Right lobe of liver (tissue), 6 donors: ENCODE measurements around the gene SHROOM2. TPM values are rescaled to one million over a fixed set of nuclear protein-coding genes. Genes with fewer than 3 reads are reported as not detected.
"Not testable (repeated sequence)": the region's sequence is repeated elsewhere in the genome, so short reads cannot be mapped to it uniquely, and the experiment has no call there.

Experiments used
- ATAC-seq, 4 donors: fragments of 200-7000 bp; cut with Tn5 transposase; one replicate each; pipeline ENCODE4 v1.9.1; 2020; ENCODE audit warnings: mild to moderate bottlenecking in 4 of 4, moderate library complexity in 4 of 4
- DNase-seq, 3 donors: peaks; one replicate each; pipeline ENCODE4 v3.0.0-alpha.2; 2020
- H3K27ac ChIP-seq, 3 donors: fragments of 200-600 bp; one replicate each; pipeline ENCODE4 v1.8.0; 2022
- H3K27me3 ChIP-seq, 2 donors: fragments of 200-600 bp; one replicate each; pipeline ENCODE4 v1.8.0; 2022
- H3K36me3 ChIP-seq, 4 donors: fragments of 200-600 bp; sonication (generic) in 1 of 4; one replicate each; pipeline versions ENCODE4 v1.5.1 to v1.8.0; 2017 to 2022; ENCODE audit warnings: control low read depth in 1 of 4
- H3K4me1 ChIP-seq, 4 donors: fragments of 200-600 bp; sonication (generic) in 1 of 4; one replicate each; pipeline versions ENCODE4 v1.5.1 to v1.8.0; 2017 to 2022; ENCODE audit warnings: control low read depth in 1 of 4
- H3K4me3 ChIP-seq, 3 donors: fragments of 200-600 bp; one replicate each; pipeline ENCODE4 v1.8.0; 2022
- H3K9me3 ChIP-seq, 4 donors: fragments of 200-600 bp; sonication (generic) in 1 of 4; one replicate each; pipeline versions ENCODE4 v1.5.1 to v1.8.0; 2017 to 2022; ENCODE audit warnings: control low read depth in 1 of 4
- CTCF ChIP-seq, 4 donors: fragments of 200-600 bp in 3 of 4; fragments of 450-650 bp in 1 of 4; IDR thresholded peaks; one replicate each; pipeline versions ENCODE4 v1.5.1 to v1.8.0; 2016 to 2022; ENCODE audit warnings: antibody characterized with exemption in 4 of 4, mild to moderate bottlenecking in 2 of 4
- POLR2A ChIP-seq: fragments of 450-650 bp; IDR thresholded peaks from one replicate; pipeline ENCODE4 v1.6.1; 2017; ENCODE audit warnings: antibody characterized with exemption, mild to moderate bottlenecking
- whole genome bisulfite sequencing: methylation state at CpG from one replicate; pipeline ENCODE4 v1.1.6; 2018; ENCODE audit warnings: low coverage, low lambda C conversion rate; ENCODE audit not compliant: insufficient coverage; ENCODE audit errors: missing lambda C conversion rate; 5-methylcytosine and 5-hydroxymethylcytosine counted together
- intact Hi-C, 2 donors: fragments of 100-400 bp; cut with DNase I; formaldehyde crosslinking; loops; one replicate each; pipeline versions ENCODE4 v1.11.2 to v1.14.1; 2022
- total RNA-seq, 6 experiments: library from RNA; depleted of rRNA in 2 of 6; stranded (reverse); fragments of >200 nt in 2 of 6; fragmentation: NEBNext Ultra II Directional in 3 of 6; extraction: Animal tissue kit (Norgen Biotek cat#: 25700) in 3 of 6; gene quantifications; one replicate each; pipeline versions ENCODE4 v1.1.0 to v1.2.4, GENCODE V29; 2016 to 2023
- donor health status: DM: no; HTN: yes; CAD: no.
- donor health status: DM: no; HTN: no; CAD: no.
- donor health status: DM: no; HTN: no; CAD: no.
- donor health status: DM: no; HTN: yes; CAD: no.
- donor health status: DM: no; HTN: yes; CAD: no.

The SHROOM2 gene
- total RNA-seq, 6 experiments from 2014 or later = 3.6 to 7.5 (median 3.9) TPM

DNA sequence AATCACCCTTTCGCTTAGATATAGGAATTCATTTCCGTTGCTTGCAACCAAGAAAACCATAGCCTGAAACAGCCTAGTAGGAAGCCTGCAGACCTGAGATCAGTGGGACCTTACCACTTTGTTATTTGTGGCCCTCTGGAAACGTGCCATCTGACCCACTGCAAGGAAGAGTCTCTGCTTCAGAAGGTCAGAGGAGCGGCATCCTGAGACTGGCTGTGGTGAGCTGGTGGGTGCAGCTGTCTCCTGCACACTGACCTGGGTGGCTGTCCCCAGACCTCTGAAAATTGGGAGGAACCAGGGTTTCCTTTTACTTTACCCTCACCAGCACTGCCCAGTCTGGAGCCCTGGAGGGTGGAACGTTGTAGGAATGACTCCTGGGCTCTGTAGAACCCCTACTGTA, 18.2 kb downstream of the SHROOM2 start:
- H3K36me3 ChIP-seq = no peaks in the 10 kb centered on the region
- no peak overlapping the region for H3K27ac ChIP-seq
- DNase-seq = no peak
- H3K4me1 ChIP-seq = peaks cover 0 to 5% (median 0%) of the 10 kb centered on the region in 4 donors
- H3K9me3 ChIP-seq = no peaks in the 10 kb centered on the region
- intact Hi-C loops = no loop called here
- H3K4me3 ChIP-seq = no peak overlapping the region
- no peak for TF ChIP-seq POLR2A
- TF ChIP-seq CTCF (IDR thresholded peaks at IDR 0.05) = no peak
- WGBS = 69% methylated on average over 4 of the region's 5 CpGs
- no peak for ATAC-seq
- H3K27me3 ChIP-seq = no peaks in the 10 kb centered on the region

GRCh38 chrX:9805956-9806355, 19.7 kb downstream of the SHROOM2 start:
- Histone ChIP-seq H3K4me3 (no peak overlapping the region), H3K36me3 (no peaks in the 10 kb centered on the region), H3K9me3 (no peaks in the 10 kb centered on the region), H3K27me3 (no peaks in the 10 kb centered on the region), H3K27ac (no peak overlapping the region), H3K4me1 (peaks cover 0 to 5% (median 0%) of the 10 kb centered on the region in 4 donors)
- no peak for TF ChIP-seq CTCF (IDR thresholded peaks at IDR 0.05)
- TF ChIP-seq POLR2A = no peak
- ATAC-seq = no peak
- DNase-seq = no peak
- intact Hi-C loops = no loop called here
- 80% methylated on average over 7 of the region's 7 CpGs for whole genome bisulfite sequencing

DNA sequence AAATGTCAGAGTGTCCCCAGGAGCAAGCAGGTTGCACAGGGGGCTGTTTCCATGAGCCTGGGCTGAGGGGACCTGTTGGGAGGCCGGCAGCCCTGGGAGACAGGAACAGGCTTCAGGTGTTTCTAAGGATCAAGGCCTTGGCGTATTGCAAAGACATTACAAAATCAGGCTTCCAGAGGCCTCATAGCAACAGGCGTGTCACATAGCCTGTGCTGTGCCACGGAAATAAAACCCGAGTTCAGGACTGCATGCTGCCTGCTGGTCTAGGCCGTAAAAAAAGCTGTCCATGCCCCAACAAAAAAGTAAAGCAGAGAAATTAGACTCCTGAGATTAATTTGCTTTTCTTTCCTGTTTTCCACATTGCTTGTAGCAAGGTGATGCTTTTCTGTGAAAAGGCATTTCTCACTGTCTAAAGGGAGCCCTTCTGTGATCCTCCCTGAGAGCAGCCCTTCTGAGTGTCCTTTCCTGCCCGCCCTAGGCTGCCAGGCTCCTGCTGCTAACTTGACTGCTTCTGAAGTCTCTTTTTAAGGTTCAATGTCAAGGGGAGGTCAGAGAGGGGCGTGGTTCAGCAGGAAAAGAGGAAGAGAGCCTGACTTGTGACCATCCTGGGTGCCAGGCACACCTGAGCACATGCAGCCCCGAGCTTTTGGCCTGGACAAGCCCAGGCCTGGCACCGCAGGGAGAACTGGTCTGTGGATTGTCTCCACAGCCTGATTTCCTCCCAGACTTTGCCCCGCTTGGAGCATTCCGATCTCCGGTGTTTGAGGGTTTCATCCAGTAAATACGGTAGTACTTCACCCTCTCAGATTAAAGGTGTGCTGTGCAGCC, 21.3 kb downstream of the SHROOM2 start:
- Histone ChIP-seq H3K4me3 (no peak overlapping the region), H3K27me3 (no peaks in the 10 kb centered on the region), H3K4me1 (peaks cover 0 to 5% (median 0%) of the 10 kb centered on the region in 4 donors), H3K27ac (no peak overlapping the region), H3K9me3 (no peaks in the 10 kb centered on the region), H3K36me3 (no peaks in the 10 kb centered on the region)
- DNase-seq = peak; percentile 26 to 58 (median 57)
- intact Hi-C loops = no loop called here
- TF ChIP-seq CTCF (IDR thresholded peaks at IDR 0.05) (no peak), POLR2A (no peak)
- WGBS = 45% methylated on average over 3 of the region's 14 CpGs
- peak; percentile 83 to 90 (median 86) for ATAC-seq

- intact Hi-C loops, H3K36me3 ChIP-seq, H3K4me3 ChIP-seq, DNase-seq, H3K27me3 ChIP-seq, ATAC-seq, H3K9me3 ChIP-seq, H3K27ac ChIP-seq, H3K4me1 ChIP-seq: not testable (repeated sequence)
- WGBS = 58% methylated on average over 4 of the region's 5 CpGs
These were observed 23.6 kb downstream of the SHROOM2 start for GRCh38 chrX:9809876-9810275.

GRCh38 chrX:9811086-9811485, 24.9 kb downstream of the SHROOM2 start:
- ATAC-seq, H3K36me3 ChIP-seq, DNase-seq, H3K4me3 ChIP-seq, H3K27me3 ChIP-seq, H3K9me3 ChIP-seq, intact Hi-C loops, H3K4me1 ChIP-seq, H3K27ac ChIP-seq: not testable (repeated sequence)
- WGBS = no CpG with 5 or more reads among the region's 3 CpGs
